ENCODE results near the gene NDRG3. TPM values are rescaled to one million over a fixed set of nuclear protein-coding genes. Genes with fewer than 3 reads are reported as not detected.

NDRG3 gene
- total and polyA plus RNA-seq, 2 of the 4 experiments (the other 2 are of a cell fraction), result 24.8 to 34.2 TPM

- no peak overlapping the region for H2BK120ac ChIP-seq (ENCODE audit: low read depth, low read length)
- H3K27me3 ChIP-seq (ENCODE audit: control insufficient read depth, insufficient read depth, low read length), result no peaks in the 10 kb centered on the region
- H3K9me3 ChIP-seq (ENCODE audit: control insufficient read depth, insufficient read depth, low read length), result no peaks in the 10 kb centered on the region
- no peak overlapping the region for H3K27ac ChIP-seq (ENCODE audit: insufficient read depth, low read length)
- no peak overlapping the region for H2BK15ac ChIP-seq (ENCODE audit: low read depth, low read length)
- no peak overlapping the region for H2BK5ac ChIP-seq (ENCODE audit: low read depth, low read length, poor library complexity, severe bottlenecking)
- dilution Hi-C loops (cut with HindIII; ENCODE audit: low sequenced_read_pairs, unreplicated experiment) (no loop called here), in situ Hi-C loops (cut with MboI; ENCODE audit: low sequenced_read_pairs) (loop anchor here (25.0 kb wide), 1 partner anchor 103 kb away; no protein-coding TSS in a partner anchor), intact Hi-C loops (cut with micrococcal nuclease) (no loop called here)
- H4K8ac ChIP-seq (ENCODE audit: low read depth in 2 of 2, low read length in 2 of 2), result no peak overlapping the region
- no peak overlapping the region for H3K4me2 ChIP-seq (ENCODE audit: low read depth, low read length)
- H3K79me1 ChIP-seq (ENCODE audit: low read depth in 1 of 2, low read length in 2 of 2), result no peaks in the 10 kb centered on the region; a peak in 2 of 4 replicates
- H2BK20ac ChIP-seq (ENCODE audit: low read depth, low read length), result no peak overlapping the region
- peaks cover 6% of the 10 kb centered on the region for H3K36me3 ChIP-seq (ENCODE audit: control insufficient read depth, insufficient read depth, low read length)
- TF ChIP-seq RAD21 (IDR thresholded peaks at IDR 0.05; ENCODE audit: low read length) (no peak), CHD1 (IDR thresholded peaks at IDR 0.05; ENCODE audit: low read depth, low read length) (no peak), POLR2A (IDR thresholded peaks at IDR 0.05; ENCODE audit: low read depth, low read length) (no peak), RCOR1 (IDR thresholded peaks at IDR 0.05; ENCODE audit: insufficient replicate concordance, low read length) (no peak), CTCF (conservative IDR thresholded peaks at IDR 0.05; ENCODE audit: low read depth, low read length) (no peak), BHLHE40 (IDR thresholded peaks at IDR 0.05; ENCODE audit: low read depth, low read length) (no peak), USF2 (IDR thresholded peaks at IDR 0.05; ENCODE audit: low read depth, low read length) (no peak)
- no peak for ATAC-seq (ENCODE audit: low read depth)
- H3K4me3 ChIP-seq (ENCODE audit: insufficient read depth, low read depth, low read length), result no peak overlapping the region
- ChIA-PET POLR2A (ENCODE audit: unreplicated experiment) (no interaction called here), CTCF (no interaction called here)
- H2AK9ac ChIP-seq (replicated peaks; ENCODE audit: low read depth, low read length, poor library complexity), result no peak overlapping the region
- no peak overlapping the region for H3K23ac ChIP-seq (ENCODE audit: low read depth, low read length)
- H3K4ac ChIP-seq (ENCODE audit: low read depth, low read length), result no peak overlapping the region
- H4K91ac ChIP-seq (ENCODE audit: insufficient read depth, low read depth, low read length), result no peak overlapping the region
- H4K5ac ChIP-seq (ENCODE audit: low read depth, low read length), result no peak overlapping the region
- H4K20me1 ChIP-seq (ENCODE audit: insufficient read depth, low read length), result no peaks in the 10 kb centered on the region
- no peak overlapping the region for H3K9ac ChIP-seq (ENCODE audit: low read depth, low read length)
- H3K18ac ChIP-seq (ENCODE audit: low read depth, low read length), result no peak overlapping the region
- BruUV-seq (replicated peaks), result no TSS peak
- no peaks in the 10 kb centered on the region for H3K9me1 ChIP-seq (ENCODE audit: insufficient read depth, low read length)
- no peak overlapping the region for H2AFZ ChIP-seq (replicated peaks; ENCODE audit: low read length, poor library complexity)
- WGBS, 2 experiments (ENCODE audit: extremely low coverage in 2 of 2, insufficient read length in 1 of 2), result no CpG with 5 or more reads among the region's 5 CpGs
- H3K14ac ChIP-seq (replicated peaks; ENCODE audit: low read depth, low read length), result no peak overlapping the region
- no peaks in the 10 kb centered on the region for H3K4me1 ChIP-seq (ENCODE audit: control insufficient read depth, insufficient read depth, low read length)
- no peak overlapping the region for H3K56ac ChIP-seq (ENCODE audit: extremely low read depth, insufficient read depth, low read length)
- DNase-seq, result no peak
- no peak overlapping the region for H2AK5ac ChIP-seq (ENCODE audit: low read depth, low read length)
These were observed 36.8 kb downstream of the NDRG3 start for GRCh38 chr20:36709126-36709525.
